Fibroblast of skin of right biceps (primary cell): ENCODE data around the gene S100A11.
"Not testable (repeated sequence)": the region's sequence is repeated elsewhere in the genome, so short reads cannot be mapped to it uniquely, and the experiment has no call there.

Experiments
- DNase-seq: peaks from one replicate; pipeline ENCODE4 v3.0.0-alpha.2; 2013

The S100A11 gene

GRCh38 chr1:152036267-152037216 lies at the start of gene S100A11:
Gene S100A11, minus strand, starts transcription at chr1:152037004. Its CDS starts 89 bp downstream, at chr1:152036915.
- peak; percentile 88 for DNase-seq

GRCh38 chr1:152084853-152085252 lies 48.0 kb upstream of the S100A11 start:
- no peak for DNase-seq

- not testable (repeated sequence) for DNase-seq
These were observed 44.2 kb upstream of the S100A11 start for GRCh38 chr1:152081026-152081425.

GRCh38 chr1:152080494-152080893 lies 43.7 kb upstream of the S100A11 start:
- DNase-seq = not testable (repeated sequence)

- DNase-seq = no peak
These were observed 42.1 kb upstream of the S100A11 start for GRCh38 chr1:152078831-152079441.

GRCh38 chr1:152072311-152072710 lies 35.5 kb upstream of the S100A11 start:
- DNase-seq = no peak

GRCh38 chr1:152071123-152071522 lies 34.3 kb upstream of the S100A11 start:
- DNase-seq = no peak

GRCh38 chr1:152067929-152068328 lies 31.1 kb upstream of the S100A11 start:
- no peak for DNase-seq

- no peak for DNase-seq
These were observed 30.3 kb upstream of the S100A11 start for GRCh38 chr1:152067150-152067549.

- no peak for DNase-seq
These were observed 25.1 kb upstream of the S100A11 start for GRCh38 chr1:152061952-152062351.

GRCh38 chr1:152053375-152053774 lies 16.6 kb upstream of the S100A11 start:
- DNase-seq = no peak

- DNase-seq = peak; percentile 71
These were observed 15.8 kb upstream of the S100A11 start for GRCh38 chr1:152052606-152053005.

- peak; percentile 24 for DNase-seq
These were observed 14.3 kb upstream of the S100A11 start for GRCh38 chr1:152050886-152051675.

- DNase-seq = peak; percentile 38
These were observed 12.7 kb upstream of the S100A11 start for GRCh38 chr1:152049291-152050083.

GRCh38 chr1:152048416-152049009 lies 11.7 kb upstream of the S100A11 start:
- no peak for DNase-seq

GRCh38 chr1:152047730-152048415 lies 11.1 kb upstream of the S100A11 start:
- peak; percentile 99 for DNase-seq

GRCh38 chr1:152047413-152047729 lies 10.6 kb upstream of the S100A11 start:
- DNase-seq = no peak

- DNase-seq = peak; percentile 6
These were observed 7.6 kb upstream of the S100A11 start for GRCh38 chr1:152044386-152044785.

- DNase-seq = no peak
These were observed 7.1 kb upstream of the S100A11 start for GRCh38 chr1:152043870-152044269.

GRCh38 chr1:152042030-152042429 lies 5.2 kb upstream of the S100A11 start:
- DNase-seq = no peak

GRCh38 chr1:152039886-152040285 lies 3.1 kb upstream of the S100A11 start:
- DNase-seq = no peak

GRCh38 chr1:152039461-152039860 lies 2.7 kb upstream of the S100A11 start:
- DNase-seq = no peak
